AG04450 (cell line): ENCODE results near the gene TPM4. TPM values are rescaled to one million over a fixed set of nuclear protein-coding genes. Genes with fewer than 3 reads are reported as not detected.
"Not testable (repeated sequence)": the region's sequence is repeated elsewhere in the genome, so short reads cannot be mapped to it uniquely, and the experiment has no call there.

ENCODE experiments used
- CTCF ChIA-PET: fragments of 300-600, 350-600 bp; formaldehyde crosslinking; extraction: SDS; loops from one replicate; lab custom pipeline; 2022; ENCODE audit warnings: antibody characterized with exemption, inconsistent platforms; lab: Charles Lee
- POLR2A ChIA-PET: fragments of 350-600 bp; formaldehyde crosslinking; extraction: SDS; loops from one replicate; lab custom pipeline; 2021; ENCODE audit warnings: antibody characterized with exemption, inconsistent platforms; lab: Yijun Ruan, JAX
- DNase-seq: peaks from one replicate; pipeline ENCODE4 v3.0.0-alpha.2; 2011; ENCODE audit warnings: low read depth, low spot score
- H3K27ac ChIP-seq: one replicate; pipeline ENCODE4 v1.5.1; 2012; ENCODE audit warnings: low read depth, low read length, control low read depth
- H3K27me3 ChIP-seq: one replicate; pipeline ENCODE4 v1.6.0; 2012; ENCODE audit warnings: low read length; ENCODE audit not compliant: control insufficient read depth, insufficient read depth
- H3K4me3 ChIP-seq: 2 replicates; pipeline ENCODE4 v1.5.1; 2011; ENCODE audit warnings: mild to moderate bottlenecking, low read depth, low read length, control low read depth
- H3K9me3 ChIP-seq: 2 replicates; pipeline ENCODE4 v1.5.1; 2012; ENCODE audit warnings: low read length; ENCODE audit not compliant: control insufficient read depth, insufficient read depth
- CTCF ChIP-seq: IDR thresholded peaks from 2 replicates; pipeline ENCODE4 v1.5.1; 2011; ENCODE audit warnings: low read depth, low read length, control low read depth, inconsistent platforms
- polyA plus RNA-seq: library from polyadenylated mRNA; depleted of rRNA; stranded (reverse); fragments of >200 nt; gene quantifications from 2 replicates; pipeline ENCODE4 v1.2.3, GENCODE V29; 2011

The TPM4 gene
- polyA plus RNA-seq, 1 experiment, result 2,058 TPM

GRCh38 chr19:16115301-16116039 is 39.2 kb downstream of the TPM4 start:
- H3K4me3 ChIP-seq, result no peak overlapping the region
- TF ChIP-seq CTCF, result no peak
- H3K27me3 ChIP-seq, result no peaks in the 10 kb centered on the region
- CTCF ChIA-PET, result interaction anchor here (1.2 kb wide), 1 partner anchor 52 kb away, joined by 4 read pairs; no protein-coding TSS in a partner anchor
- DNase-seq, result no peak
- H3K27ac ChIP-seq, result no peak overlapping the region
- H3K9me3 ChIP-seq, result peaks cover 6% of the 10 kb centered on the region; the same call in 1 of the 2 replicates
- POLR2A ChIA-PET, result interaction anchor here (1.1 kb wide), 1 partner anchor 39 kb away, joined by 3 read pairs; the partner anchor contains the start of gene TPM4

- no peak for TF ChIP-seq CTCF
- CTCF ChIA-PET, result no interaction called here
- no peak overlapping the region for H3K27ac ChIP-seq
- no peak for DNase-seq
- H3K27me3 ChIP-seq, result no peaks in the 10 kb centered on the region
- no peak overlapping the region for H3K4me3 ChIP-seq
- peaks cover 3% of the 10 kb centered on the region; the same call in 1 of the 2 replicates for H3K9me3 ChIP-seq
- POLR2A ChIA-PET, result interaction anchor here (0.6 to 1.1 kb wide), 2 partner anchors 40 to 468 kb away, joined by 3 read pairs; partner anchors contain the start of gene TPM4
Measured at GRCh38 chr19:16116067-16116466, 39.8 kb downstream of the TPM4 start.

GRCh38 chr19:16117594-16118033 is 41.3 kb downstream of the TPM4 start:
- ChIA-PET CTCF (no interaction called here), POLR2A (no interaction called here)
- H3K27ac ChIP-seq, result no peak overlapping the region
- H3K4me3 ChIP-seq, result no peak overlapping the region
- DNase-seq, result no peak
- 0 out of 2 replicates have a peak, but pooled peaks have one; percentile 5 for TF ChIP-seq CTCF
- no peaks in the 10 kb centered on the region for H3K9me3 ChIP-seq
- H3K27me3 ChIP-seq, result no peaks in the 10 kb centered on the region

- no peak for TF ChIP-seq CTCF
- DNase-seq, result no peak
- POLR2A ChIA-PET, result no interaction called here
- Histone ChIP-seq H3K4me3 (no peak overlapping the region), H3K27me3 (no peaks in the 10 kb centered on the region), H3K9me3 (no peaks in the 10 kb centered on the region), H3K27ac (no peak overlapping the region)
- CTCF ChIA-PET, result no interaction called here
Measured at GRCh38 chr19:16118489-16119033, 42.3 kb downstream of the TPM4 start.

- H3K27me3 ChIP-seq, CTCF ChIA-PET, H3K9me3 ChIP-seq, H3K4me3 ChIP-seq, DNase-seq, H3K27ac ChIP-seq, POLR2A ChIA-PET: not testable (repeated sequence)
Measured at GRCh38 chr19:16119075-16119857, 43.0 kb downstream of the TPM4 start.
